NCI-H1436 (cell line): Measurements from ENCODE around the gene RAI1.

Experiments
- DNase-seq: peaks from one replicate; lab custom pipeline; 2025; lab: John Stamatoyannopoulos, UW

Gene RAI1

GRCh38 chr17:17846003-17846402, 164.7 kb downstream of the RAI1 start:
- DNase-seq: no peak

GRCh38 chr17:17846645-17847044, 165.4 kb downstream of the RAI1 start:
- no peak for DNase-seq

- DNase-seq: no peak
Observed at GRCh38 chr17:17847118-17847689, 165.9 kb downstream of the RAI1 start.

GRCh38 chr17:17847726-17848125, 166.5 kb downstream of the RAI1 start:
- no peak for DNase-seq

GRCh38 chr17:17848311-17849082, 167.2 kb downstream of the RAI1 start:
- DNase-seq: no peak

- peak; percentile 47 for DNase-seq
Observed at GRCh38 chr17:17849147-17849820, 168.0 kb downstream of the RAI1 start.

GRCh38 chr17:17849845-17850373, 168.7 kb downstream of the RAI1 start:
- peak; percentile 67 for DNase-seq

- DNase-seq: no peak
Observed at GRCh38 chr17:17851103-17852002, 170.1 kb downstream of the RAI1 start.

GRCh38 chr17:17852930-17853329, 171.7 kb downstream of the RAI1 start:
- DNase-seq: no peak

GRCh38 chr17:17853811-17854447, 172.7 kb downstream of the RAI1 start:
- no peak for DNase-seq

- DNase-seq: no peak
Observed at GRCh38 chr17:17855976-17856375, 174.7 kb downstream of the RAI1 start.

GRCh38 chr17:17856386-17856785, 175.1 kb downstream of the RAI1 start:
- DNase-seq: no peak

GRCh38 chr17:17857496-17857895, 176.2 kb downstream of the RAI1 start:
- no peak for DNase-seq

- DNase-seq: peak; percentile 82
Observed at GRCh38 chr17:17859909-17860765, 178.9 kb downstream of the RAI1 start.

GRCh38 chr17:17860766-17861107, 179.5 kb downstream of the RAI1 start:
- DNase-seq: no peak
